Sigmoid colon (tissue), 7 donors: ENCODE data around the gene SPTLC2. TPM values are rescaled to one million over a fixed set of nuclear protein-coding genes. Genes with fewer than 3 reads are reported as not detected.

Experiments used
- DNase-seq: peaks from one replicate; pipeline ENCODE4 v3.0.0-alpha.2; 2019
- H3K27ac ChIP-seq, 4 donors: fragments of 200-600 bp; sonication (generic); one replicate each; pipeline ENCODE4 v1.5.1; 2016 to 2019; ENCODE audit warnings: mild to moderate bottlenecking in 1 of 4
- H3K27me3 ChIP-seq, 3 donors: fragments of 200-600 bp; sonication (generic); one replicate each; pipeline ENCODE4 v1.5.1; 2019; ENCODE audit warnings: mild to moderate bottlenecking in 1 of 3
- H3K36me3 ChIP-seq, 4 donors: fragments of 200-600 bp; sonication (generic); one replicate each; pipeline ENCODE4 v1.5.1; 2016 to 2019
- H3K4me1 ChIP-seq, 4 donors: fragments of 200-600 bp; sonication (generic); one replicate each; pipeline ENCODE4 v1.5.1; 2017 to 2019
- H3K4me3 ChIP-seq, 4 donors: fragments of 200-600 bp; sonication (generic); one replicate each; pipeline ENCODE4 v1.5.1; 2017 to 2019; ENCODE audit warnings: mild to moderate bottlenecking in 2 of 4, moderate library complexity in 1 of 4
- H3K9me3 ChIP-seq, 4 donors: fragments of 200-600 bp in 3 of 4; sonication (generic) in 3 of 4; one replicate each; pipeline versions ENCODE4 v1.5.1 to v1.6.1; 2013 to 2019
- CTCF ChIP-seq, 4 experiments: fragments of 450-650 bp in 3 of 4; fragments of 200-600 bp in 1 of 4; IDR thresholded peaks; one replicate each; pipeline ENCODE4 v1.5.1; 2016 to 2019; ENCODE audit warnings: antibody characterized with exemption in 4 of 4, mild to moderate bottlenecking in 3 of 4, moderate library complexity in 2 of 4
- EP300 ChIP-seq, 4 donors: sonication (generic); formaldehyde crosslinking; IDR thresholded peaks; one replicate each; pipeline ENCODE4 v1.6.1; 2017; ENCODE audit warnings: antibody characterized with exemption in 4 of 4
- POLR2A ChIP-seq, 2 donors: fragments of 450-650 bp; IDR thresholded peaks; one replicate each; pipeline ENCODE4 v1.6.1; 2016; ENCODE audit warnings: antibody characterized with exemption in 2 of 2, mild to moderate bottlenecking in 2 of 2, moderate library complexity in 2 of 2
- POLR2AphosphoS5 ChIP-seq, 4 donors: sonication (generic); formaldehyde crosslinking; IDR thresholded peaks; one replicate each; pipeline ENCODE4 v1.6.1; 2017; ENCODE audit warnings: antibody characterized with exemption in 4 of 4
- WGBS, 2 donors: extraction: QIAGEN DNeasy Blood & Tissue Kit; methylation state at CpG; one replicate each; pipeline ENCODE4 v1.1.7; 2013; 5-methylcytosine and 5-hydroxymethylcytosine counted together
- intact Hi-C: fragments of 100-400 bp; cut with DNase I; formaldehyde crosslinking; loops from one replicate; pipeline ENCODE4 v1.15.1; 2023
- polyA plus RNA-seq, 3 donors: library from polyadenylated mRNA; stranded (reverse); fragments of 200-250 nt; gene quantifications; one replicate each; pipeline ENCODE4 v1.2.3, GENCODE V29; 2013
- small RNA-seq, 3 donors: library from RNA; depleted of rRNA; stranded (forward); fragments of <200 nt; gene quantifications; one replicate each; pipeline ENCODE3, GENCODE V24; 2016
- total RNA-seq, 4 donors: library from RNA; depleted of rRNA; stranded (reverse); fragments of >200 nt; gene quantifications; one replicate each; pipeline ENCODE4 v1.1.0, GENCODE V29; 2016
- donor health status: healthy with polysubstance abuse.
- donor health status: Bipolar disorder and iron deficiency.
- donor health status: healthy.

The SPTLC2 gene
- total and polyA plus RNA-seq, 7 donors = 2.8 to 27.6 (median 14.6) TPM

- peaks cover 0 to 32% (median 20%) of the 10 kb centered on the region in 4 donors for H3K4me1 ChIP-seq
- DNase-seq = peak; percentile 98
- intact Hi-C loops = loop anchor here (1.0 to 5.0 kb wide), 6 partner anchors 81 to 305 kb away; partner anchors contain the start of genes ALKBH1, GSTZ1, POMT2 and SAMD15
- 0% methylated on average over 50 of the region's 50 CpGs for WGBS, 2 donors
- TF ChIP-seq POLR2AphosphoS5 (IDR thresholded peaks at IDR 0.05) (peak; percentile 76 to 91 (median 89)), CTCF (IDR thresholded peaks at IDR 0.05) (no peak), POLR2A (IDR thresholded peaks at IDR 0.05) (peak; percentile 52 to 71), EP300 (IDR thresholded peaks at IDR 0.05) (no peak)
- peak within 1 kb of the TSS; percentile 61 to 90 (median 84) for H3K4me3 ChIP-seq
- peak within 1 kb of the TSS; percentile 85 to 96 (median 90) for H3K27ac ChIP-seq
- no peaks in the 10 kb centered on the region for H3K9me3 ChIP-seq
- H3K36me3 ChIP-seq = peaks cover 23 to 43% (median 32%) of the 10 kb centered on the region in 4 donors
- H3K27me3 ChIP-seq = no peaks in the 10 kb centered on the region
Observed at GRCh38 chr14:77457522-77458248, 158.8 kb downstream of the SPTLC2 start, which contains the start of the genes AHSA1 and VIPAS39. Gene AHSA1, plus strand, starts transcription at chr14:77458093. Its CDS starts 97 bp downstream, at chr14:77458190. Gene VIPAS39, minus strand, starts transcription at chr14:77457601. Its CDS starts 3,499 bp downstream, at chr14:77454102.

- peak overlapping the region; percentile 85 to 96 (median 90) for H3K27ac ChIP-seq
- peak overlapping the region; percentile 61 to 90 (median 84) for H3K4me3 ChIP-seq
- H3K27me3 ChIP-seq = no peaks in the 10 kb centered on the region
- H3K9me3 ChIP-seq = no peaks in the 10 kb centered on the region
- TF ChIP-seq EP300 (IDR thresholded peaks at IDR 0.05) (no peak), CTCF (IDR thresholded peaks at IDR 0.05) (no peak), POLR2AphosphoS5 (IDR thresholded peaks at IDR 0.05) (no peak), POLR2A (IDR thresholded peaks at IDR 0.05) (no peak)
- peaks cover 17 to 41% (median 28%) of the 10 kb centered on the region in 4 donors for H3K36me3 ChIP-seq
- 0% methylated on average over 18 of the region's 18 CpGs for WGBS, 2 donors
- peaks cover 0 to 32% (median 20%) of the 10 kb centered on the region in 4 donors for H3K4me1 ChIP-seq
- intact Hi-C loops = loop anchor here (1.0 to 5.0 kb wide), 4 partner anchors 94 to 305 kb away; partner anchors contain the start of genes ALKBH1, SLIRP, SNW1 and SPTLC2
- DNase-seq = peak; percentile 64
Observed at GRCh38 chr14:77457115-77457521, 159.3 kb downstream of the SPTLC2 start.

Small RNA genes lying within 50 kb of the gene (small RNA-seq; reads per million reads assigned to genes)
- gene COX6CP11 (0 reads per million in 3 donors), gene RF00404 (0 reads per million in 3 donors), gene RN7SL587P (0 reads per million in 3 donors)

Other genes starting within 250 kb of the SPTLC2 start
- gene TMED8, start 239.5 kb downstream of the SPTLC2 start, total RNA-seq = 10 to 100 TPM; 13.6 to 15.3 (median 14.7) TPM
- gene TMED8, start 239.5 kb downstream of the SPTLC2 start, polyA plus RNA-seq = 1 to 10 TPM; 1.8 to 7.2 (median 3.7) TPM
- under 1 TPM; 0.16 to 0.55 (median 0.31) TPM for gene SAMD15, start 239.3 kb downstream of the SPTLC2 start, total RNA-seq
- gene SAMD15, start 239.3 kb downstream of the SPTLC2 start, polyA plus RNA-seq = under 1 TPM in 2 of 3 donors, not detected in 1; 0.23 to 0.36 TPM
- gene NOXRED1, start 193.1 kb downstream of the SPTLC2 start, total RNA-seq = 1 to 10 TPM in 1 of 4 donors, under 1 TPM in 1, not detected in 2; 0.82 to 4.7 TPM
- gene NOXRED1, start 193.1 kb downstream of the SPTLC2 start, polyA plus RNA-seq = under 1 TPM in 1 of 3 donors, not detected in 2; 0.19 TPM
- 10 to 100 TPM; 18.0 to 24.3 (median 22.8) TPM for gene VIPAS39, start 159.0 kb downstream of the SPTLC2 start, total RNA-seq
- gene VIPAS39, start 159.0 kb downstream of the SPTLC2 start, polyA plus RNA-seq = 10 to 100 TPM; 12.0 to 14.6 (median 12.9) TPM
- 100 to 1,000 TPM in 3 of 4 donors, 10 to 100 TPM in 1; 98.5 to 120 (median 104) TPM for gene AHSA1, start 158.5 kb downstream of the SPTLC2 start, total RNA-seq
- gene AHSA1, start 158.5 kb downstream of the SPTLC2 start, polyA plus RNA-seq = 100 to 1,000 TPM in 2 of 3 donors, 10 to 100 TPM in 1; 82.3 to 114 (median 100) TPM
- 1 to 10 TPM in 1 of 4 donors, under 1 TPM in 2, not detected in 1; 0.33 to 1.1 (median 0.36) TPM for gene ISM2, start 117.8 kb downstream of the SPTLC2 start, total RNA-seq
- gene ISM2, start 117.8 kb downstream of the SPTLC2 start, polyA plus RNA-seq = under 1 TPM in 1 of 3 donors, not detected in 2; 0.45 TPM
- gene ALKBH1, start 91.4 kb upstream of the SPTLC2 start, total RNA-seq = 10 to 100 TPM in 3 of 4 donors, 1 to 10 TPM in 1; 5.4 to 14.6 (median 10.8) TPM
- gene ALKBH1, start 91.4 kb upstream of the SPTLC2 start, polyA plus RNA-seq = 10 to 100 TPM in 1 of 3 donors, 1 to 10 TPM in 2; 7.2 to 11.4 (median 8.8) TPM
- 100 to 1,000 TPM; 152 to 650 (median 375) TPM for gene SLIRP, start 91.5 kb upstream of the SPTLC2 start, total RNA-seq
- gene SLIRP, start 91.5 kb upstream of the SPTLC2 start, polyA plus RNA-seq = 100 to 1,000 TPM; 375 to 462 (median 387) TPM
- gene SNW1, start 144.5 kb upstream of the SPTLC2 start, total RNA-seq = 10 to 100 TPM; 42.0 to 54.3 (median 46.0) TPM
- 10 to 100 TPM; 43.5 to 56.5 (median 55.7) TPM for gene SNW1, start 144.5 kb upstream of the SPTLC2 start, polyA plus RNA-seq
- 10 to 100 TPM in 1 of 4 donors, 1 to 10 TPM in 3; 4.6 to 19.4 (median 5.8) TPM for gene ADCK1, start 183.5 kb upstream of the SPTLC2 start, total RNA-seq
- gene ADCK1, start 183.5 kb upstream of the SPTLC2 start, polyA plus RNA-seq = 1 to 10 TPM; 3.5 to 9.9 (median 3.6) TPM